GM23338 (cell line): ENCODE measurements around the gene HNF1B.

Experiments used
- CREB1 ChIP-seq: fragments of 250-450 bp; sonication (Bioruptor Pico); IDR thresholded peaks from 2 replicates; pipeline ENCODE4 v1.5.0; 2020; ENCODE audit warnings: low read depth, mild to moderate bottlenecking, moderate library complexity
- EZH2 ChIP-seq: fragments of 200-600 bp; sonication (generic); IDR thresholded peaks from one replicate; pipeline ENCODE4 v1.8.0; 2017; ENCODE audit warnings: antibody characterized with exemption, mild to moderate bottlenecking, low read depth; ENCODE audit not compliant: unreplicated experiment
- EZH2phosphoT487 ChIP-seq: fragments of 200-600 bp; sonication (generic); IDR thresholded peaks from one replicate; pipeline ENCODE4 v1.8.1; 2018; ENCODE audit warnings: antibody characterized with exemption; ENCODE audit not compliant: unreplicated experiment
- JUNB ChIP-seq: IDR thresholded peaks from one replicate; pipeline ENCODE4 v1.6.1; 2016; ENCODE audit warnings: antibody characterized with exemption; ENCODE audit not compliant: unreplicated experiment
- NANOG ChIP-seq: IDR thresholded peaks from 2 replicates; pipeline ENCODE4 v1.6.1; 2016; ENCODE audit warnings: antibody characterized with exemption, borderline replicate concordance
- POLR2AphosphoS5 ChIP-seq: IDR thresholded peaks from 2 replicates; pipeline ENCODE4 v1.6.1; 2016; ENCODE audit warnings: antibody characterized with exemption, low read depth
- STAT1 ChIP-seq: IDR thresholded peaks from one replicate; pipeline ENCODE4 v1.6.1; 2016; ENCODE audit warnings: antibody characterized with exemption; ENCODE audit not compliant: unreplicated experiment
- ZNF114 ChIP-seq: fragments of 250-450 bp; sonication (Bioruptor Pico); IDR thresholded peaks from 2 replicates; pipeline ENCODE4 v1.5.0; 2020; ENCODE audit warnings: mild to moderate bottlenecking, moderate library complexity
- ZNF331 ChIP-seq: fragments of 250-450 bp; sonication (Bioruptor Pico); IDR thresholded peaks from 2 replicates; pipeline ENCODE4 v1.5.0; 2020; ENCODE audit warnings: low read depth, mild to moderate bottlenecking, moderate library complexity
- TF ChIP-seq, protein P1 (sequence below), 2 experiments: fragments of 200-600 bp in 1 of 2; sonication (generic) in 1 of 2; conservative IDR thresholded peaks; 2 replicates each; pipeline versions ENCODE4 v1.5.1 to v1.6.1; 2016 to 2017; ENCODE audit warnings: antibody characterized with exemption in 2 of 2, low read depth in 2 of 2, mild to moderate bottlenecking in 2 of 2, moderate library complexity in 1 of 2
- TF ChIP-seq, protein P2 (sequence below): IDR thresholded peaks from one replicate; pipeline ENCODE4 v1.6.1; 2018; ENCODE audit warnings: antibody characterized with exemption; ENCODE audit not compliant: unreplicated experiment
- TF ChIP-seq, protein P3 (sequence below): fragments of 250-450 bp; sonication (Bioruptor Pico); IDR thresholded peaks from 2 replicates; pipeline ENCODE4 v1.5.0; 2020; ENCODE audit warnings: mild to moderate bottlenecking, moderate library complexity
- TF ChIP-seq, protein P4 (sequence below): IDR thresholded peaks from 2 replicates; pipeline ENCODE4 v1.6.1; 2016; ENCODE audit warnings: antibody characterized with exemption

DNA sequence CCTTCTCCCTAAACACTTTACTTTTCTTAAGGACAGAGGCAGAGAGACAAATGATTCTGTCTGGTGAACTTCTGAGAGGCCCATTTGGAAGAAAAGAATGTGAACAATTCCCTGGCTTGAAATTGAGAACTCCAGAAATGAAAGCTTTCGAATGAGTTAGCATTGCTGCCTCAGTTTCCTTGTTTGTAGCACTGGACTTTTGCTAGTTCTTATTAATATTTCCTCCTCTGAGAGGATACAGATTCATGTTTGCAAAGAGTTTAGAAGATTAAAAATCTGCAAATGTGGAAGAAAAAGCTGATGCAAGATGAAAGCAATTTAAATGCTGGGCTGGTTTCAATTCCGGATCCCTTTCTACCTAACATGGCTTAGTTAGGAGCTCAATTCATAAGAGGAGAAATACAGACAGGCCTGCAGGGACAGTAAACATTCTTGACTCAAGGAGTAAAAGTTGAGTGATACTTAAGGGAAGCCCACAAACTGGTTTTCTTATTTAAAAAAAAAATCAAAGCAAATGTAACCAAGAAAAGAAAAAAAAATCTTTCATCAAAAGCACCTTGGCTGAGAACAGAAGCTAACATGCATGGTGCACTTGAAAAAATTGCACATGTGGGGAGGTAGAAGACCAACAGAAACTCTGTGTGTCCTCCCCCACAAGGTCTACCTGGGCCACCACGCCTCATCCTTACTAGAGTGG is 27.1 kb downstream of the HNF1B start:
- no peak for TF ChIP-seq EZH2
- no peak for TF ChIP-seq POLR2AphosphoS5
- TF ChIP-seq, protein P1, sequence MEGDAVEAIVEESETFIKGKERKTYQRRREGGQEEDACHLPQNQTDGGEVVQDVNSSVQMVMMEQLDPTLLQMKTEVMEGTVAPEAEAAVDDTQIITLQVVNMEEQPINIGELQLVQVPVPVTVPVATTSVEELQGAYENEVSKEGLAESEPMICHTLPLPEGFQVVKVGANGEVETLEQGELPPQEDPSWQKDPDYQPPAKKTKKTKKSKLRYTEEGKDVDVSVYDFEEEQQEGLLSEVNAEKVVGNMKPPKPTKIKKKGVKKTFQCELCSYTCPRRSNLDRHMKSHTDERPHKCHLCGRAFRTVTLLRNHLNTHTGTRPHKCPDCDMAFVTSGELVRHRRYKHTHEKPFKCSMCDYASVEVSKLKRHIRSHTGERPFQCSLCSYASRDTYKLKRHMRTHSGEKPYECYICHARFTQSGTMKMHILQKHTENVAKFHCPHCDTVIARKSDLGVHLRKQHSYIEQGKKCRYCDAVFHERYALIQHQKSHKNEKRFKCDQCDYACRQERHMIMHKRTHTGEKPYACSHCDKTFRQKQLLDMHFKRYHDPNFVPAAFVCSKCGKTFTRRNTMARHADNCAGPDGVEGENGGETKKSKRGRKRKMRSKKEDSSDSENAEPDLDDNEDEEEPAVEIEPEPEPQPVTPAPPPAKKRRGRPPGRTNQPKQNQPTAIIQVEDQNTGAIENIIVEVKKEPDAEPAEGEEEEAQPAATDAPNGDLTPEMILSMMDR (conservative IDR thresholded peaks at IDR 0.05; ENCODE audit: low read depth in 2 of 2) = no peak
- no peak for TF ChIP-seq ZNF114
- TF ChIP-seq STAT1 = no peak
- TF ChIP-seq JUNB = no peak
- TF ChIP-seq EZH2phosphoT487 = no peak
- TF ChIP-seq CREB1 (CRISPR knock-in tag) = no peak
- TF ChIP-seq, protein P2, sequence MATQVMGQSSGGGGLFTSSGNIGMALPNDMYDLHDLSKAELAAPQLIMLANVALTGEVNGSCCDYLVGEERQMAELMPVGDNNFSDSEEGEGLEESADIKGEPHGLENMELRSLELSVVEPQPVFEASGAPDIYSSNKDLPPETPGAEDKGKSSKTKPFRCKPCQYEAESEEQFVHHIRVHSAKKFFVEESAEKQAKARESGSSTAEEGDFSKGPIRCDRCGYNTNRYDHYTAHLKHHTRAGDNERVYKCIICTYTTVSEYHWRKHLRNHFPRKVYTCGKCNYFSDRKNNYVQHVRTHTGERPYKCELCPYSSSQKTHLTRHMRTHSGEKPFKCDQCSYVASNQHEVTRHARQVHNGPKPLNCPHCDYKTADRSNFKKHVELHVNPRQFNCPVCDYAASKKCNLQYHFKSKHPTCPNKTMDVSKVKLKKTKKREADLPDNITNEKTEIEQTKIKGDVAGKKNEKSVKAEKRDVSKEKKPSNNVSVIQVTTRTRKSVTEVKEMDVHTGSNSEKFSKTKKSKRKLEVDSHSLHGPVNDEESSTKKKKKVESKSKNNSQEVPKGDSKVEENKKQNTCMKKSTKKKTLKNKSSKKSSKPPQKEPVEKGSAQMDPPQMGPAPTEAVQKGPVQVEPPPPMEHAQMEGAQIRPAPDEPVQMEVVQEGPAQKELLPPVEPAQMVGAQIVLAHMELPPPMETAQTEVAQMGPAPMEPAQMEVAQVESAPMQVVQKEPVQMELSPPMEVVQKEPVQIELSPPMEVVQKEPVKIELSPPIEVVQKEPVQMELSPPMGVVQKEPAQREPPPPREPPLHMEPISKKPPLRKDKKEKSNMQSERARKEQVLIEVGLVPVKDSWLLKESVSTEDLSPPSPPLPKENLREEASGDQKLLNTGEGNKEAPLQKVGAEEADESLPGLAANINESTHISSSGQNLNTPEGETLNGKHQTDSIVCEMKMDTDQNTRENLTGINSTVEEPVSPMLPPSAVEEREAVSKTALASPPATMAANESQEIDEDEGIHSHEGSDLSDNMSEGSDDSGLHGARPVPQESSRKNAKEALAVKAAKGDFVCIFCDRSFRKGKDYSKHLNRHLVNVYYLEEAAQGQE = no peak
- no peak for TF ChIP-seq ZNF331 (CRISPR knock-in tag)
- no peak for TF ChIP-seq NANOG
- TF ChIP-seq, protein P3, sequence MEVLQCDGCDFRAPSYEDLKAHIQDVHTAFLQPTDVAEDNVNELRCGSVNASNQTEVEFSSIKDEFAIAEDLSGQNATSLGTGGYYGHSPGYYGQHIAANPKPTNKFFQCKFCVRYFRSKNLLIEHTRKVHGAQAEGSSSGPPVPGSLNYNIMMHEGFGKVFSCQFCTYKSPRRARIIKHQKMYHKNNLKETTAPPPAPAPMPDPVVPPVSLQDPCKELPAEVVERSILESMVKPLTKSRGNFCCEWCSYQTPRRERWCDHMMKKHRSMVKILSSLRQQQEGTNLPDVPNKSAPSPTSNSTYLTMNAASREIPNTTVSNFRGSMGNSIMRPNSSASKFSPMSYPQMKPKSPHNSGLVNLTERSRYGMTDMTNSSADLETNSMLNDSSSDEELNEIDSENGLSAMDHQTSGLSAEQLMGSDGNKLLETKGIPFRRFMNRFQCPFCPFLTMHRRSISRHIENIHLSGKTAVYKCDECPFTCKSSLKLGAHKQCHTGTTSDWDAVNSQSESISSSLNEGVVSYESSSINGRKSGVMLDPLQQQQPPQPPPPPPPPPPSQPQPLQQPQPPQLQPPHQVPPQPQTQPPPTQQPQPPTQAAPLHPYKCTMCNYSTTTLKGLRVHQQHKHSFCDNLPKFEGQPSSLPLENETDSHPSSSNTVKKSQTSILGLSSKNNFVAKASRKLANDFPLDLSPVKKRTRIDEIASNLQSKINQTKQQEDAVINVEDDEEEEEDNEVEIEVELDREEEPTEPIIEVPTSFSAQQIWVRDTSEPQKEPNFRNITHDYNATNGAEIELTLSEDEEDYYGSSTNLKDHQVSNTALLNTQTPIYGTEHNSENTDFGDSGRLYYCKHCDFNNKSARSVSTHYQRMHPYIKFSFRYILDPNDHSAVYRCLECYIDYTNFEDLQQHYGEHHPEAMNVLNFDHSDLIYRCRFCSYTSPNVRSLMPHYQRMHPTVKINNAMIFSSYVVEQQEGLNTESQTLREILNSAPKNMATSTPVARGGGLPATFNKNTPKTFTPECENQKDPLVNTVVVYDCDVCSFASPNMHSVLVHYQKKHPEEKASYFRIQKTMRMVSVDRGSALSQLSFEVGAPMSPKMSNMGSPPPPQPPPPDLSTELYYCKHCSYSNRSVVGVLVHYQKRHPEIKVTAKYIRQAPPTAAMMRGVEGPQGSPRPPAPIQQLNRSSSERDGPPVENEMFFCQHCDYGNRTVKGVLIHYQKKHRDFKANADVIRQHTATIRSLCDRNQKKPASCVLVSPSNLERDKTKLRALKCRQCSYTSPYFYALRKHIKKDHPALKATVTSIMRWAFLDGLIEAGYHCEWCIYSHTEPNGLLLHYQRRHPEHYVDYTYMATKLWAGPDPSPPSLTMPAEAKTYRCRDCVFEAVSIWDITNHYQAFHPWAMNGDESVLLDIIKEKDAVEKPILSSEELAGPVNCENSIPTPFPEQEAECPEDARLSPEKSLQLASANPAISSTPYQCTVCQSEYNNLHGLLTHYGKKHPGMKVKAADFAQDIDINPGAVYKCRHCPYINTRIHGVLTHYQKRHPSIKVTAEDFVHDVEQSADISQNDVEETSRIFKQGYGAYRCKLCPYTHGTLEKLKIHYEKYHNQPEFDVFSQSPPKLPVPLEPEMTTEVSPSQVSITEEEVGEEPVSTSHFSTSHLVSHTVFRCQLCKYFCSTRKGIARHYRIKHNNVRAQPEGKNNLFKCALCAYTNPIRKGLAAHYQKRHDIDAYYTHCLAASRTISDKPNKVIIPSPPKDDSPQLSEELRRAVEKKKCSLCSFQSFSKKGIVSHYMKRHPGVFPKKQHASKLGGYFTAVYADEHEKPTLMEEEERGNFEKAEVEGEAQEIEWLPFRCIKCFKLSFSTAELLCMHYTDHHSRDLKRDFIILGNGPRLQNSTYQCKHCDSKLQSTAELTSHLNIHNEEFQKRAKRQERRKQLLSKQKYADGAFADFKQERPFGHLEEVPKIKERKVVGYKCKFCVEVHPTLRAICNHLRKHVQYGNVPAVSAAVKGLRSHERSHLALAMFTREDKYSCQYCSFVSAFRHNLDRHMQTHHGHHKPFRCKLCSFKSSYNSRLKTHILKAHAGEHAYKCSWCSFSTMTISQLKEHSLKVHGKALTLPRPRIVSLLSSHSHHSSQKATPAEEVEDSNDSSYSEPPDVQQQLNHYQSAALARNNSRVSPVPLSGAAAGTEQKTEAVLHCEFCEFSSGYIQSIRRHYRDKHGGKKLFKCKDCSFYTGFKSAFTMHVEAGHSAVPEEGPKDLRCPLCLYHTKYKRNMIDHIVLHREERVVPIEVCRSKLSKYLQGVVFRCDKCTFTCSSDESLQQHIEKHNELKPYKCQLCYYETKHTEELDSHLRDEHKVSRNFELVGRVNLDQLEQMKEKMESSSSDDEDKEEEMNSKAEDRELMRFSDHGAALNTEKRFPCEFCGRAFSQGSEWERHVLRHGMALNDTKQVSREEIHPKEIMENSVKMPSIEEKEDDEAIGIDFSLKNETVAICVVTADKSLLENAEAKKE (CRISPR knock-in tag) = no peak
- TF ChIP-seq, protein P4, sequence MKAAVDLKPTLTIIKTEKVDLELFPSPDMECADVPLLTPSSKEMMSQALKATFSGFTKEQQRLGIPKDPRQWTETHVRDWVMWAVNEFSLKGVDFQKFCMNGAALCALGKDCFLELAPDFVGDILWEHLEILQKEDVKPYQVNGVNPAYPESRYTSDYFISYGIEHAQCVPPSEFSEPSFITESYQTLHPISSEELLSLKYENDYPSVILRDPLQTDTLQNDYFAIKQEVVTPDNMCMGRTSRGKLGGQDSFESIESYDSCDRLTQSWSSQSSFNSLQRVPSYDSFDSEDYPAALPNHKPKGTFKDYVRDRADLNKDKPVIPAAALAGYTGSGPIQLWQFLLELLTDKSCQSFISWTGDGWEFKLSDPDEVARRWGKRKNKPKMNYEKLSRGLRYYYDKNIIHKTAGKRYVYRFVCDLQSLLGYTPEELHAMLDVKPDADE = no peak
